GM12892 (cell line): Measurements from ENCODE around the gene ABTB2.

ENCODE experiments used
- POLR2A ChIP-seq: IDR thresholded peaks from 2 replicates; pipeline ENCODE4 v1.6.1; 2011; ENCODE audit warnings: low read depth, low read length, control low read depth
- POLR2AphosphoS5 ChIP-seq: IDR thresholded peaks from 2 replicates; pipeline ENCODE4 v1.6.1; 2011; ENCODE audit warnings: low read depth, low read length, control low read depth
- TAF1 ChIP-seq: IDR thresholded peaks from 2 replicates; pipeline ENCODE4 v1.6.1; 2011; ENCODE audit warnings: low read depth, mild to moderate bottlenecking, control low read depth, low read length, borderline replicate concordance

- TF ChIP-seq POLR2AphosphoS5: no peak
- no peak for TF ChIP-seq POLR2A
- TF ChIP-seq TAF1: no peak
Observed at GRCh38 chr11:34397811-34398210, 40.0 kb upstream of the ABTB2 start.
